SH-SY5Y (cell line): ENCODE measurements around the gene AP3B2.

ENCODE experiments used
- GATA2 ChIP-seq: IDR thresholded peaks from 2 replicates; pipeline ENCODE4 v1.6.1; 2011; ENCODE audit warnings: mild to moderate bottlenecking, low read depth, low read length
- GATA3 ChIP-seq: IDR thresholded peaks from 2 replicates; pipeline ENCODE4 v1.6.1; 2011; ENCODE audit warnings: low read depth, mild to moderate bottlenecking, low read length, moderate library complexity

GRCh38 chr15:82641129-82641798 is 68.4 kb downstream of the AP3B2 start:
- no peak for TF ChIP-seq GATA2
- TF ChIP-seq GATA3, result no peak
